SKM-1 treated with dmso at 0.1 percent for 144 hours (cell line): ENCODE measurements around the gene CEBPB.
"Not testable (repeated sequence)": the region's sequence is repeated elsewhere in the genome, so short reads cannot be mapped to it uniquely, and the experiment has no call there.

Source experiments
- DNase-seq: peaks from one replicate; lab custom pipeline; 2025; ENCODE audit not compliant: unreplicated experiment; lab: John Stamatoyannopoulos, UW

Gene CEBPB

DNA sequence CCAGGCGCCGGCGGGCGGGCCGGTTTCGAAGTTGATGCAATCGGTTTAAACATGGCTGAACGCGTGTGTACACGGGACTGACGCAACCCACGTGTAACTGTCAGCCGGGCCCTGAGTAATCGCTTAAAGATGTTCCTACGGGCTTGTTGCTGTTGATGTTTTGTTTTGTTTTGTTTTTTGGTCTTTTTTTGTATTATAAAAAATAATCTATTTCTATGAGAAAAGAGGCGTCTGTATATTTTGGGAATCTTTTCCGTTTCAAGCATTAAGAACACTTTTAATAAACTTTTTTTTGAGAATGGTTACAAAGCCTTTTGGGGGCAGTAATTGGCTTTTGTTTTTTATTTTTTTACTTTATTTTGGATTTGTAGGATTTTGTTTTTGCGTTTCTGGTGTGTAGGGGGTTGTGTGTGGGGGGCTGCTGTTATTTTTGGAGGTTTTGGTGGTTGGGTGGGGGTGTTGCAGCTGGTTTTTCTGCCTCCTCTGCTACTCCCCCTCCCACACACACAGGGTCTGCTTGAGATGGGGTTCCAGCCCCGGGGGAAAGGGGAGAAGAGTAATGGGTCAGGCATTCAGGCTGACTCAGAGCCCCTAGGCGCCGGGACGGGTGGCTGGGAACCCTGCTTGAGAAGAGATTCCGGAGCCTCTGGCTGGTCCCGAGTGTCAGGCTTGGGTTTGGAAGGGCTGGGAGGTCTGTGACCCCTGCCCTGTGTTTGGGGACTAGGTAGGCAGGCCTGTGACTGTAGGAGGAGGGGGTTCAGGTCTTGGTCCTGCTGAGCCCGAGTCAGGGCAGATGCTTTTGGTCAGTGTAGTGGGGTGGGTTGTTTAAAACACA lies 2.0 kb downstream of the CEBPB start:
- peak; percentile 82 for DNase-seq

DNA sequence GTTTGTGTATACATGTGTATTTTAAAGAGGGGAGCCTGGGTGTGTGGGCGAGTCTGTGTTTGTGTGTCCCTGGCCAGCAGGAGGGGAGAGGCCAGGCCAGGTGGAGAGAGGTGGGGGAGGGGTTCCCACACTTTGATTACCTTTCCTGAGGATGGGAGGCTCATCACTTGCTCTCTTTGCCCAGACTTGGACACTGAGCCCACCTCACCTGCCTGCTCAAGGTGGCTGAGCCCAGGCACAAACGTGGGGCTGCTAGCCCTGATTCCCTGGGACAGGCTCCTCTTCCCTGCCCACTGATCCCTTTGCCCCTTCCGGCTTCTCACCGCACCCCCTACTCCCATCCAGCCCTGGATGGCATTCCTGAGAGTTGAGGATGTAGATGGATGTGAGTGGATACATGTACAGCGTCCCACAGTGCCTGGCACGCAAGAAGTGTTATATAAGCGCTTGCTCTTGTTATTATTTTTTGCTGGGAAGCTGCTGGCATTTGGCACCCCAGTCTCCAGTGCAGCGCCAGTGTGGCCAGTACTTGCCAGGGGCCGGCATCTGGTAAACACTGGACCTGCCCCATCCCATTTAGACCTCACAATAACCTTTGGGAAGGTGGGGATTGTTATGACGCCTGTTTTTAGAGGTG lies 2.7 kb downstream of the CEBPB start:
- DNase-seq, result no peak

DNA sequence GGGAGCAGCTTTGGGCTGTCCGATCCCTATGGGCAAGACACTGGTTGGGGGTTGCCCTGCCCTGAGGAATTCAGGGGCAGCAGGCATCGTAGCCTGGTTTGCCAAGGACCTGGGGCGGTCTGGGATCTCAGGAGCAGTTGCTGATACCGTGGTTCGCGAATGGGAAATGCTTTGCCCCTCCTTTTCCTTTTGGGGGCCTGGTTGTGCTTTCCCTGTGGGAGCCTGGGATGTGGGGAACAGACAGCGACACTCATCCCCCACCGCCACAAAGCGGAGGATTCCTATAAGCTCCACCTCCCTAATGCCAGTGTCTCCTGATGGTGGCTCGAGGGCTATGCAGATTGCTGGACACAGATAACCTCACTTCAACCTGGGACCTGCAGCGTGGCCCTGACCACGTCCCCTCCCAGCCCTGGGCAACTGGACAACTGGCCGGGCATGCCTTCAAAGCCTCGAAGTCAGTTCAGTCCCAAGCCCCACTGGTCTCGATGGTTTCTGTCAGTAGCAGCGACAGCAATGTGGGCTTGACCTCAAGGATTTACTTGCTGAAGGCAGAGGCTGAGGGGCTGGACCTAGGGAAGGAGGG lies 3.3 kb downstream of the CEBPB start:
- no peak for DNase-seq

DNA sequence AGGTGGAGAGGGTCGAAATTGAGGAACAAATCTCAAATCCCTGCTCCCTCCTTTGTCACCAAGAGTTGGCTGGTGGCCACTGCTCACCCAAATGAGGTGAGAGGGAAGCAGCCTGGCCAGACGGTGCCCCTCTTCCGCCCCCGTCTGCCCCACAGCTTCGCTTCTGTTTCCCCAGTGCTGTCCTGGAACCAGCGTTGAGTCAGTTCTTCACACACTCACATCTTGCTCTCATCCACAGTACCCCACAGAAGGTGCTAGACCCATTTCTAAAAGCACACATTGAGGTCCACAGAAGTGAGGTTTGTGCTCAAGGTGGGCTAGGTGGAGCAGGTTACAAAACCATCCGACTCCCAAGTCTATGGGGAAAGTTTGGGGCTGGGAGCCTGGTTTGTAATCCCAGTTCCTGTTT lies 3.8 kb downstream of the CEBPB start:
- no peak for DNase-seq

DNA sequence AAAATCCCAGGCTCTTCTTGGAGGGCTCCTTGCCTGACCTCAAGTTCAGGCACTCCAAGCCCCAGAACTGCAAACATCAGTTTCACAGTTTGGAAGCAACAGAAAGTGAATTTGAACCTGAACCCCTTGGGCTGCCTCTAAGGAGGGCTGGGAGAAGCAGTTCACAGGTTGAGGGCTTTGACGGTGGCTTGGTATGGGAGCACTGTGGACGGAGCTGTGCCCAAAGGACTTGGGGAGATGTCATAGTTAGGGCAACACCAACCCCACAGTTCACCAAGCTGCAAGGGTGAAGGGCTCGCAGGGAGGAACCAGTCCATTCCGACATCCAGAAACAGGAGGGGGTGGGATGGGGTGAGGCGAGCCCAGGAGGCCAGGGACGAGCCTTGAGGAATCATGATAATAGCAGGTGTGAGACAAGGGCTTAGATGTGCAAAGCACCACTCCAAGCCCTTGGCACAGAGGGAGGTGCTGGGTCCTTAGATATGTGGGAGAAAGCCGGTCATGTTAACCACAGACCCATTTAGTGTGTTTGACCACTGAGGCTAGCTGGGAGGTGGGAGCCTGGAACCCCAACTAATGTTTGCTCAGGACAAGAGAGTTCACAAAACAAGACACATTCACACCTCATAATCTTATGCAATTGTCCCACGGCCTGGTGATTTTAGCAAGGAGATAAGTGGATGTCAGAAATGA lies 4.3 kb downstream of the CEBPB start:
- no peak for DNase-seq

DNA sequence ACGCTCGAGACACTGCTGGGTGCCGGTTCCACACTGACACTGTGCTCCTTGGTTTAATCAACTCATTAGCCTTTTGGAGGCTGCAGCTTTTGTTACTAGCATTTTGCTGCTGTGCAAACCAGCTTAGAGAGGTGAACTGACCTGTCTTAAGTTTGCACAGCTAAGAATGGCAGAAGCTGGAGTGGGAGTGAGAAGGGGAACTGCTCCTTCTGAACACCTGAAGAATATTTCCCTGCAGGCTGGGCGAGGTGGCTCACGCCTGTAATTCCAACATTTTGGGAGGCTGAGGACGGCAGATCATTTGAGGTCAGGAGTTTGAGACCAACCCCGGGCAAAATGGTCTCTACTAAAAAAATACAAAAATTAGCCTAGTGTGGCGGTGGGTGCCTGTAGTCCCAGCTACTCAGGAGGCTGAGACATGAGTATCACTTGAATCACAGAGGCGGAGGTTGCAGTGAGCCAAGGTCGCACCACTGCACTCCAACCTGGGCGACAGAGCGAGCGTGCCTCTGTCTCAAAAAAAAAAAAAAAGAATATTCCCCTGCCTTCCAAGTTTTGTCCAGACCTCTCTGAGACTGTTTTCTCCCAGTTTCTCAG lies 5.0 kb downstream of the CEBPB start:
- no peak for DNase-seq

DNA sequence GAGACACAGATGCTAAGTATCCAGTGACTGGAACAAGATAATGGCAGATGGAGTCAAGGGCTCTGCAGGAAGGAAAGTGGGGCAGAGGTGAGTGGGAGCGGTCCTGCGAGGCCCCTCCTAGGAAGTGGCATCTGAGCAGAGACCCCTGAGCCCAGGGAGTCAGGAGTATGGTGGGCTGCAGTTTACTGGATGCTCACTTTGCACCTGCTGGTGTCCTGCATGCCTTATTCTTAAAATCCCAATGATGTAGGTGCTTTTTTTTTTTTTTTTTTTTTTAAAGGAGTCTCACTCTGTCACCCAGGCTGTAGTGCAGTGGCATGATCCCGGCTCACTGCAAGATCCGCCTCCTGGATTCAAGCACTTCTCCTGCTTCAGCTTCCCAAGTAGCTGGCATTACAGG lies 5.6 kb downstream of the CEBPB start:
- DNase-seq, result no peak

DNA sequence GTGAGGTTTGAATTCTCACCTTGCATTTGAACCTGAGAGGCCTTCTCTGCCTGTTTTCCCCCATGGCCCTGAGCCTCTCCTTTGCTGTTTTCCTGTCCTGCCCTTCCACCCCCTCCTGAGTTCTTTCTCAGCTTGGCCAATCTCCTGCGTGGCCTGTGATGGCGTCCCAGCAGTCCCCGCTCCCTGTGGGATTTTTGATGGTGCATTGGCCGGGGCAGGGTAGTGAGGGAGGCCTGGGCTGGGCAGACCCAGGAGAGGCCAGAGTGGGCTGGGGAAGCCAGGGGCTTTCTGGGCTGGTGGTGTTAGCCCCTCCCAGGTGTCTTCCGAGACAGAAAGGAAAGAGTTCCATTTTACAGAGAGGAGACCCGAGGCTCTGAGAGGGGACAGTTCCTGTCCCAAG lies 6.3 kb downstream of the CEBPB start:
- no peak for DNase-seq

DNA sequence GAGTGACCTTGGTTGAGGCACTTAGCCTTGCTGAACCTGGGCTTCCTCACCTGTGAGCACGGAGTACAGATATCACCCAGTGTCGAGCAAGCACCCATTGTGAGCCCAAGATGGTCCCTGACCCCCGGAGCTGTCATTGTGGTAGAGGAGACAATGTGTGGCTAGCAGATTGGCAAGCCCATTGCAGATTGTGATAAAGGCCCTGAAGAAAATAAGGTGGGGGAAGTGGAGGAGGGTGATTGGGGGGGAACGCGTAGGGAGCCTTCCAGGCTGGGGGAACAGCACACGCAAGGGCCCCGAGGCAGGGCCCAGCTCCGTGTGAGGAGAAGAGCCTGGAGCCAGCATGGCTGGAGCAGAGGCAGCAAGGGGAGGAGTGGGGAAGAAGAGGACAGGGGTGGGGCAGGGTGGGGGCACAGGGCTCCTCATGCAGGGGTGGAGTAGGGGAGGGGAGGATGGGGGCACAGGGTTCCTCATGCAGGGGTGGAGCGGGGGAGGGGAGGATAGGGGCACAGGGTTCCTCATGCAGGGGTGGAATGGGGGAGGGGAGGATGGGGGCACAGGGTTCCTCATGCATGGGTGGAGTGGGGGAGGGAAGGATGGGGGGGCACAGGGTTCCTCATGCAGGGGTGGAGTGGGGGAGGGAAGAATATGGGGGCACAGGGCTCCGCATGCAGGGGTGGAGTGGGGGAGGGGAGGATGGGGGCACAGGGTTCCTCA lies 7.0 kb downstream of the CEBPB start:
- no peak for DNase-seq

DNA sequence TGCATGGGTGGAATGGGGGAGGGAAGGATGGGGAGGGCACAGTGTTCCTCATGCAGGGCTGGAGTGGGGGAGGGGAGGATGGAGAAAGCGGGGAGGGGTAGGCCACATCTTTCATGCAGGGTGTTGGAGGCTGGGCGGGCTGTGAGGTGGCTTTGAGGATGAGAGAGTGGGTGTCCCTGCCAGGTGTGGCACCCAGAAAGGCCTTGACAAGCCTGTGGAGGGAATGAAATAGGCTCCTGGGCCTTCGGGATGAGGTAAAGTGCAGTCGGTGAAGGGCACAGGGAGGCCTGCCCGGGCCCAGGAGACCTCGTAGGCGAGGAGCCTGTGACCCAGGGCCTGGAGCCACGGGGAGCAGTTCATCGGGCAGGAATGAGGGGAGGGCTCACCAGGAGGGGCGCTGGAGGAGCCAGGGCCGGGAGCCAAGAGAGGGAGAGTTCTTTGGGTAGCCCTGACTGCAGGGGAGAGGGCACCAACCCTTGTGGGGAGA lies 7.6 kb downstream of the CEBPB start:
- DNase-seq, result no peak

DNA sequence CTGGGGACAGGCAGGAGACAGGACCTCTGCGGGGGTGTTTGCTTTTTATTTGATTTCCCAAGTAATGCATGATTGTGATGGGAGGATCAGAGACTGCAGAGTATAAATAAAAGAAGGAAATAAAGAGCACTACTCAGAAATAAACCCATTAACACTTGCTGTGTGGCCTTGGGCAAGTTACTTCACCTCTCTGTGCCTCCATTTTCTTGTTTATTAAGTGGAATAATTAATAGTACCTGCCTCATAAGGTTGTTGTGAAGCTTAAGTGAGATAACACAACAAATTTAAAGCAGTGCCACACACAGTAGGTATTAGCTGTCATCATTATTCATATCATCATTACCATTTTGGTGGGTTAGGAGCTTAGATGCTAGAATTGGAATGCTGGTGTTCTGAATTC lies 8.1 kb downstream of the CEBPB start:
- no peak for DNase-seq

DNA sequence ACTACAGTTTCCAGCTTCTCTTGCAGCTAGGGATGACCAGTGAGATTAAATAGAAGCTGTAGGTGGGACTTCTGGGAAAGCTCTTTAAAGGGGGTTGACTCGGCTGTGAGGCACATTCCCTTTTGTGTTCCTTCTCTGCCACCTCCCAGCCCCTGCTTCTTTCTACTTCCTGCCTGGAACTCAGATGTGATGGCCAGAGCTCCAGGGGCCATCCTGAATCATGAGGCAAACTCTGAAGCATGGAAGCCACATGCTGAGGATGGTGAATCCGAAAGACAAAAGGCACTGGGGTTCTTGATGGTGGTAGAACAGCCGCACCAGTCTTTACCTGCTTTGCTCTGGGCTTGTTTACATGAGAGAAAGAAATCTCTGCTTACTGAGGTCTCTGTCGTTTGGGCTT lies 9.1 kb downstream of the CEBPB start:
- DNase-seq, result no peak

DNA sequence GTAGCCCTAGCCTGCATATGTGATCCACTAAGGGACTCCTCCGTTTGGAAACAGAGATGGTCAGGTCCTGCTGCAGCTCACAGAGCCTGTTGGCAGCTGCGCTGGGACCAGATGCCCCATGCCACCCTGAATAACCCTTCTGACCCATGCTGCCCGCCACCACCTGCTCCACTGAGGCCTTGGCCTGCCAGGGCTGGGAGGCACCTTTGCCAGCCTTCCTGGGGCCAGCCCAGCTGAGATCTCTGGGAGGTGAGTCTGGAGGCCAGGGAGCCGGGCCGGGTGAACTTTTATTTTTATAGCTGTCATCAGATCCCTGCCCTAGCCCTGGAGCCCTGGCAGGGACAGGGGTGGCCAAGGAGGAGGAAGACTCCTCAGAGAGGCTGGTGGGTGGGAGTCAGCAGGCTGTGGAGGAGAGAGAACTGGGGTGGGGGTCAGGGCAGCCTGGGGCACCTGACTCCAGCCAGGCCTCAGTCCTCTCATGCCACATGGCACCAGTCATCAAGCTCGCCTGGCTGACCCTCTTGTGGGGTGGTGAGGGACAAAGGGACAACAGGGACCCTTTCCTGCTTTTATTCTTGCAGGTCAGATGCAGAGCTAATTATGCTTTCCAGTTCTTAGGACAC lies 10.0 kb downstream of the CEBPB start:
- no peak for DNase-seq

DNA sequence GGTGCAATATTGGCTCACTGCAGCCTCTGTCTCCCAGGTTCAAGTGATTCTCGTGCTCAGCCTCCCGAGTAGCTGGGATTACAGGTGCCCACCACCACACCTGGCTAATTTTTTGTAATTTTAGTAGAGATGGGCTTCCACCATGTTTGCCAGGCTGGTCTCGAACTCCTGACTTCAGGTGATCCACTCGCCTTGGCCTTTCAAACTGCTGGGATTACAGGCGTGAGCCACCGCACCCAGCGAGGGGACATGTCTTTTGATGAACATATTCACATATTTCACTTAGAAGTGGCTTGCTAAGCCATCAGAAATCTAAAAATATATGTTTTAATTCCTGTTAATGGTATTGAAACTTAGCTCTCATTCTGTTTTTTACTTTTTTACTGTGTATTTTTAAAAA lies 11.1 kb downstream of the CEBPB start:
- DNase-seq, result not testable (repeated sequence)

DNA sequence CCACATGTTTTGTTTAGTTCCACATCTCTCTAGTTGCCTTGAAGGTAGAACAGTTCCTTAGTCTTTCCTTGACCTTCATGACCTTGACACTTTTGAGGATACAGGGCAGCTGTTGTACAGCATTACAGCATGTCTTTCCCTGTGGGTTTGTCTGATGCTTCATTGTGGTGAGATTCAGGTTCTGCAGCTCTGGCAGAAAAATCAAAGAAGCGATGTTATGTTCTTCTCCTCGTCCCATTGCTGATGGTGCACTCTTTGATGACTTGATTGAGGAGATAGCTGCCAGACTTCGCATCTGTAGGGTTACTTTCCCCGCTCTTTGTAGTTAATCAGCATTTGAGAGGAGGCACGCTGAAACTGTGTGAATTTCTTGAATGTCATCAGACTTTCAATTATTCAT lies 12.0 kb downstream of the CEBPB start:
- DNase-seq, result no peak

DNA sequence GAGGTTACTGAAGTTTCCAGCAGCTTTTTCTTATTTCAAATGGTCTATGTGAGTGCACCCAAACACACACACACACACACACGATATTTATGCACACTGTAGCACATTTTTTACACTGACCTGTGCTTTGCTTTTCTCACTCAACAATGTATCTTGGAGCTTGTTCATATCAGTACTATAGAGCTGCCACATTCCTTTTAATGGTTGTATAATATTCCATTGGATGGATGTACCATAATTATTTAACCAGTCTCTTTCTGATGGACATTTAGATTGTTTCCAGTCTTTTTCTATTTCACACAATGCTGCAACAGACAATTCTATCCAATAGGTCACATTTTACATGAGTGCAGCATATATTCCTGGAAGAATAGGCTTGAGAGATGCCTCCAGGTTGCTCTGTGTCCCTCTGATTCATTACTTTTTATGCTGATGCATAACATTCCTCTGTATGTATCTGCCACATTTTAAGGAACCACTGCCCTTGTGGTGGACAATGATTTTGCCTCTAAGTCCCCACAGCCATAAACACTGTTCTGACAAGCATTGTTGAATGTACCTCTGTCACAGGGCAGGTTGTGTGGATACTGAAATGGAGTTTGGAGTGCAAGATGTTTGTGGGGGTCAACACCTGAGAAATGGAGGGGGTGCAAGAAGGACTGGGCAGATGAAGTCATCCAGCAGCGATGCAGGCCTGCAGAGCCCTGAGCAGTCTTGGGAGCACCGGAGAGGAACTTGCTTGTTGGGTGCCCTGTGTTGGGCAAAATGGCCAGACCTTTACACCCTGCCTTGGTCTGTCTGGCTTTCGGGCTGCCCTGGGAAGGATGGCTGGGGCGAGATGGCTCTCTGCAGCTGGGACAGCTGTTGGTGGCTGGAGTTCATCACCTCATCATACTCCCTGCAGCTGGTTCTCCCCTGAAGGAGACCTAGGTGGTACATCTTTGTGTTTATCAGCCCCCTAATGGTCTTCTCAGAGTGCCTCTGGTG lies 13.6 kb downstream of the CEBPB start:
- no peak for DNase-seq

DNA sequence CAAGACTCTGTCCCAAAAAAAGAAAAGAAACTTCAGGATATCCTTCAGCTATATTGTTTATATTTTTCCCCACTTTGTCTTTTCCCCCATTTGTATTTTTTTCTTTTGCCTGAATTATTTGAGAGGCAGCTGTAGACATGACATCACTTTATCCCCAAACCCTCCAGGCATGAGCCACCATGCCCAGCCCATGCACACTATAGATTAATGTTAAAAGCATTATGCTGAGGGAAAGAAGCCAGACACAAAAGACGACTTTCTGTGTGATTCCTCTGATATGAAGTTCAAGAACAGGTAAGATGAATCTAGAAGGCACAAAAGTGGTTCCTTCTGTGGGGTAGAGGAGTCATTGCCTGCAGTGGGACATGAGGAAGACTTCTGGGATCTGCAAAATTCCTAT lies 16.4 kb downstream of the CEBPB start:
- DNase-seq, result no peak

DNA sequence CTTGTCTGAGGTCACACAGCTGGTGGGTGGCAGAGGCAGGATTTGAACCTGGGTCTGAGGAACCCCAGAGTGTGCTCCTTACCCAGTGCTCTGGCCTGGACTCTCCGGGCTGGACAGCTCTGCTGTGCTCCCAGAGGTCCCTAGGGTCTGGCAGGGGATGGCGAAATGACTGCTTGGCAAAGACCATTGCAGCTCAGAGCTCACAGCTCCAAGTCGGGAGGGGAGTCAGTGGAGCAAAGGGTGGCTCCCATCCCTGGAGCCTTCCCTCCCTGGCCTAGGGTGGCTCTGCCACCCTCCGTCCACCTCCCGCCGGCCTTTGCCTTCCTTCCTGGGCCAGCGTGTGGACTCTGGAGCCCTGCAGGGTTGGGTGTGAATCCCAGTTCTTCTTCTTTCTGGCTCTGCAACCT lies 17.5 kb downstream of the CEBPB start:
- DNase-seq, result no peak

DNA sequence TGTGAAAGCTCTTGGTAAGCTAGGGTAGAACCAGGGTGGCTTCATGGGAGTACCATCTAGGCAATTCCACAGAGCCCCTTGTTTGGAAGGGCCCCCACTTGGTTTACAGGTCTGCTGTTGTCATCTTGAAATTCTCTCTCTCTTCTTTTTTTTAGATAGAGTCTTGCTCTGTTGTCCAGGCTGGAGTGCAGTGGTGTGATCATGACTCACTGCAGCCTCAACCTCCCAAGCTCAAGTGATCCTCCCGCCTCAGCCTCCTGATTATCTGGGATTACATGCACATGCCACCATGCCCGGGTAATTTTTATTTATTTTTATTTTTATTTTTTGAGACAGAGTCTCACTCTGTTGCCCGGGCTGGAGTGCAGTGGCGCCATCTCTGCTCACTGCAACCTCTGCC lies 18.2 kb downstream of the CEBPB start:
- not testable (repeated sequence) for DNase-seq
